Fibroblast of skin of right quadriceps (primary cell): Measurements from ENCODE around the gene GATD1.
A peak's percentile ranks its signal among the peaks of the same experiment; 100 is the strongest.

Experiments
- DNase-seq: peaks from one replicate; pipeline ENCODE4 v3.0.0-alpha.2; 2013

The GATD1 gene

GRCh38 chr11:777288-778255 is at the start of gene GATD1:
Gene GATD1, minus strand, starts transcription at chr11:777487. Its CDS starts 25 bp downstream, at chr11:777462.
- DNase-seq = peak; percentile 83

- no peak for DNase-seq
Observed at GRCh38 chr11:826836-827145, 49.5 kb upstream of the GATD1 start.

GRCh38 chr11:826227-826621 is 48.9 kb upstream of the GATD1 start:
- DNase-seq = no peak

- DNase-seq = no peak
Observed at GRCh38 chr11:825366-826226, 48.3 kb upstream of the GATD1 start.

- no peak for DNase-seq
Observed at GRCh38 chr11:824942-825341, 47.7 kb upstream of the GATD1 start.

- no peak for DNase-seq
Observed at GRCh38 chr11:824292-824880, 47.1 kb upstream of the GATD1 start.

- DNase-seq = no peak
Observed at GRCh38 chr11:823441-824291, 46.4 kb upstream of the GATD1 start.

GRCh38 chr11:821512-822371 is 44.5 kb upstream of the GATD1 start:
- no peak for DNase-seq

- DNase-seq = no peak
Observed at GRCh38 chr11:820655-821511, 43.6 kb upstream of the GATD1 start.

GRCh38 chr11:819943-820649 is 42.8 kb upstream of the GATD1 start:
- no peak for DNase-seq

- DNase-seq = peak; percentile 87
Observed at GRCh38 chr11:819129-819931, 42.0 kb upstream of the GATD1 start.

GRCh38 chr11:818396-819128 is 41.3 kb upstream of the GATD1 start, which contains the start of gene PNPLA2:
Gene PNPLA2, plus strand, starts transcription at chr11:818914. Its CDS starts 805 bp downstream, at chr11:819719.
- DNase-seq = peak; percentile 54

GRCh38 chr11:816433-816779 is 39.1 kb upstream of the GATD1 start:
- DNase-seq = no peak

GRCh38 chr11:815675-816432 is 38.6 kb upstream of the GATD1 start:
- DNase-seq = no peak

GRCh38 chr11:813456-814096 is 36.3 kb upstream of the GATD1 start:
- DNase-seq = no peak

- no peak for DNase-seq
Observed at GRCh38 chr11:813072-813455, 35.8 kb upstream of the GATD1 start.

GRCh38 chr11:812390-812789 is 35.1 kb upstream of the GATD1 start:
- DNase-seq = no peak
